OCI-LY1 (cell line): ENCODE data around the gene MAN2C1.

Experiments
- H2AFZ ChIP-seq: fragments of 200-600 bp; sonication (generic), shearing (Covaris generic); 2 replicates; pipeline ENCODE4 v1.6.0; 2014; ENCODE audit warnings: antibody characterized with exemption, mild to moderate bottlenecking, low read length
- H3F3A ChIP-seq: fragments of 200-600 bp; sonication (generic), shearing (Covaris generic); 2 replicates; pipeline ENCODE4 v1.6.0; 2014; ENCODE audit warnings: mild to moderate bottlenecking, antibody characterized with exemption, low read length, moderate library complexity; ENCODE audit not compliant: insufficient read depth
- H3K27ac ChIP-seq: fragments of 200-600 bp; sonication (generic); 2 replicates; pipeline ENCODE4 v1.5.1; 2014; ENCODE audit warnings: low read length, mixed run types, mild to moderate bottlenecking, low read depth; ENCODE audit not compliant: poor library complexity, severe bottlenecking
- H3K27me3 ChIP-seq: fragments of 200-600 bp; sonication (generic); 2 replicates; pipeline ENCODE4 v1.6.0; 2014; ENCODE audit warnings: antibody characterized with exemption, mild to moderate bottlenecking, low read length, moderate library complexity; ENCODE audit not compliant: insufficient read depth
- H3K36me3 ChIP-seq: fragments of 200-600 bp; sonication (generic); 2 replicates; pipeline ENCODE4 v1.6.1; 2014; ENCODE audit warnings: mild to moderate bottlenecking, antibody characterized with exemption, low read length, moderate library complexity, mixed read lengths; ENCODE audit not compliant: insufficient read depth
- H3K4me1 ChIP-seq: fragments of 200-600 bp; sonication (generic); 2 replicates; pipeline ENCODE4 v1.5.1; 2014; ENCODE audit warnings: mild to moderate bottlenecking, low read length, moderate library complexity; ENCODE audit not compliant: insufficient read depth, severe bottlenecking
- H3K4me2 ChIP-seq: fragments of 200-600 bp; sonication (generic), shearing (Covaris generic); 2 replicates; pipeline ENCODE4 v1.6.1; 2014; ENCODE audit warnings: low read length
- H3K4me3 ChIP-seq: fragments of 200-600 bp; sonication (generic); 2 replicates; pipeline ENCODE4 v1.5.1; 2014; ENCODE audit warnings: low read length, low read depth, mild to moderate bottlenecking, mixed read lengths; ENCODE audit not compliant: poor library complexity, severe bottlenecking
- H3K79me2 ChIP-seq: fragments of 200-600 bp; shearing (Covaris generic); 2 replicates; pipeline ENCODE4 v1.6.1; 2016; ENCODE audit warnings: mixed run types, low read length, mixed read lengths; ENCODE audit not compliant: insufficient read depth
- H3K9ac ChIP-seq: fragments of 200-600 bp; sonication (generic), shearing (Covaris generic); 2 replicates; pipeline ENCODE4 v1.6.1; 2014; ENCODE audit warnings: mild to moderate bottlenecking, low read length, mixed read lengths
- H3K9me2 ChIP-seq: fragments of 200-600 bp; sonication (generic), shearing (Covaris generic); 2 replicates; pipeline ENCODE4 v1.6.1; 2014; ENCODE audit warnings: low read depth, mild to moderate bottlenecking, low read length, mixed read lengths
- H3K9me3 ChIP-seq: fragments of 200-600 bp; shearing (Covaris generic); 2 replicates; pipeline ENCODE4 v1.6.1; 2014; ENCODE audit warnings: low read length, mixed read lengths
- H4K20me1 ChIP-seq: fragments of 200-600 bp; sonication (generic), shearing (Covaris generic); 2 replicates; pipeline ENCODE4 v1.6.0; 2016; ENCODE audit warnings: mild to moderate bottlenecking, low read length; ENCODE audit not compliant: insufficient read depth
- EZH2 ChIP-seq: fragments of 200-600 bp; sonication (generic), shearing (Covaris generic); IDR thresholded peaks from 2 replicates; pipeline ENCODE4 v1.8.0; 2017; ENCODE audit warnings: borderline replicate concordance, mixed run types, mild to moderate bottlenecking, antibody characterized with exemption, low read length, moderate library complexity, mixed read lengths
- TF ChIP-seq, protein P1 (sequence below): fragments of 200-600 bp; sonication (generic), shearing (Covaris generic); IDR thresholded peaks from 2 replicates; pipeline ENCODE4 v1.5.1; 2017; ENCODE audit warnings: mild to moderate bottlenecking, antibody characterized with exemption, low read length, moderate library complexity, mixed read lengths

MAN2C1 gene

DNA sequence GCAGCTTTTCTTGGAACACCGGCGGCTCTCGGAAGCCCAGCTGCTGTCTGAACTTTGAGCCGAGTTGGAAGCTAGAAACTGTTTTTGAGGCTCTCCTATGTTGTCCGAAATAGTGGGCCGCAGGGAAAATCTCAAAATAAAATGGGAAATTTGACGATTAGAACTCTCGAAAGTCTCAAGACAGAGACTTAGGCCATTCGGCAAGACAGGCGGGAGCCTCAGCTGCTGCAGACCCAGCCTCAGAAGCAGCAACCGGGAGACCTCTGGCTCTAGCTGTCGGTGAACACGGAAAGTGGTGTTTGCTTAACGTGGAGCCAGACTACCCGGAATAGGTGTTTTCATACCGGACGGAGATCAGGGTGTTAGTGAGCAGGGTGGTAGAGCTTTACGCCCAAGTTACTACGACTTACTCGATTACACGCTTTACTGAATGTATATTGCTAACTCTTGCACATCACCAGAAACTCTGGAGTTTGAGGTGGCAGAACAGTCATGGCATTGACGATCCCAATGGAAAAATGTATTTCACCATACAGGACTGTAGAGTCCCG is 357 bp upstream of the MAN2C1 start:
- Histone ChIP-seq H3F3A (no peaks in the 10 kb centered on the region), H3K4me2 (peak overlapping the region; percentile 97), H3K9me3 (no peaks in the 10 kb centered on the region), H3K27ac (peak overlapping the region; percentile 87), H3K9me2 (no peaks in the 10 kb centered on the region), H3K27me3 (no peaks in the 10 kb centered on the region), H4K20me1 (no peaks in the 10 kb centered on the region), H3K4me3 (peak overlapping the region; percentile 84), H3K36me3 (peaks cover 37% of the 10 kb centered on the region), H3K4me1 (peaks cover 21% of the 10 kb centered on the region), H2AFZ (no peak overlapping the region), H3K9ac (peak overlapping the region; percentile 92), H3K79me2 (no peaks in the 10 kb centered on the region)
- TF ChIP-seq, protein P1, sequence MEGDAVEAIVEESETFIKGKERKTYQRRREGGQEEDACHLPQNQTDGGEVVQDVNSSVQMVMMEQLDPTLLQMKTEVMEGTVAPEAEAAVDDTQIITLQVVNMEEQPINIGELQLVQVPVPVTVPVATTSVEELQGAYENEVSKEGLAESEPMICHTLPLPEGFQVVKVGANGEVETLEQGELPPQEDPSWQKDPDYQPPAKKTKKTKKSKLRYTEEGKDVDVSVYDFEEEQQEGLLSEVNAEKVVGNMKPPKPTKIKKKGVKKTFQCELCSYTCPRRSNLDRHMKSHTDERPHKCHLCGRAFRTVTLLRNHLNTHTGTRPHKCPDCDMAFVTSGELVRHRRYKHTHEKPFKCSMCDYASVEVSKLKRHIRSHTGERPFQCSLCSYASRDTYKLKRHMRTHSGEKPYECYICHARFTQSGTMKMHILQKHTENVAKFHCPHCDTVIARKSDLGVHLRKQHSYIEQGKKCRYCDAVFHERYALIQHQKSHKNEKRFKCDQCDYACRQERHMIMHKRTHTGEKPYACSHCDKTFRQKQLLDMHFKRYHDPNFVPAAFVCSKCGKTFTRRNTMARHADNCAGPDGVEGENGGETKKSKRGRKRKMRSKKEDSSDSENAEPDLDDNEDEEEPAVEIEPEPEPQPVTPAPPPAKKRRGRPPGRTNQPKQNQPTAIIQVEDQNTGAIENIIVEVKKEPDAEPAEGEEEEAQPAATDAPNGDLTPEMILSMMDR, result 0 out of 2 replicates have a peak, but pooled peaks have one; percentile 9
- TF ChIP-seq EZH2, result no peak

DNA sequence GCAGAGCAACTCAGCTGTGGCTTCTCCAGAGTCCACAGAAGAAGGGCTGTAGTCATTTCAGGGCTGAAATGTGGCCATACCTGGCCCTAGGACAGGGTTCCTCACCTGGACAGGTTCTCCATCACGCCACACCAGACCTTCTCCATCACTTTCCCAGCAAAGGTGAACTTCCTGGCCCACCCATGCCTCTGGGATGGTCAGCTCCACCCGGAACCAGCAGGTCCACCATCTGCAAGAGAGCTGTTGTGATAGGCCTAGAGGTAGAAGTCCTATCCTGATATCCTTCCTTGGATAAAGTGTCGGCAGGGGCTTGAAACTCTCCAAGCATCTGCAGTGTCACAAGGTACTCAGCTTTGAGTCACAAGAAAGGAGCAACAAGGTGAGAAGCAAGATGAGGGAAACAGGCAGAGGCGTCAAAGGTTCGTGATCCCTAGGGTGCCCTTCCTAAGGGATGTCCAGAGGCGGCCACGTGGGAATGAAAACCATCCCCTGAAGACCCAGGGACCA is 948 bp downstream of the MAN2C1 start:
- Histone ChIP-seq H4K20me1 (no peaks in the 10 kb centered on the region), H3K27ac (peak overlapping the region; percentile 87), H3K4me2 (peak overlapping the region; percentile 97), H3K4me3 (peak overlapping the region; percentile 84), H3K27me3 (no peaks in the 10 kb centered on the region), H2AFZ (no peak overlapping the region), H3K4me1 (peaks cover 21% of the 10 kb centered on the region), H3K9me3 (no peaks in the 10 kb centered on the region), H3K36me3 (peaks cover 25% of the 10 kb centered on the region), H3F3A (no peaks in the 10 kb centered on the region), H3K9ac (peak overlapping the region; percentile 92; the same call in 1 of the 2 replicates), H3K9me2 (no peaks in the 10 kb centered on the region), H3K79me2 (no peaks in the 10 kb centered on the region)
- TF ChIP-seq EZH2, result no peak
- TF ChIP-seq, protein P1, result no peak

DNA sequence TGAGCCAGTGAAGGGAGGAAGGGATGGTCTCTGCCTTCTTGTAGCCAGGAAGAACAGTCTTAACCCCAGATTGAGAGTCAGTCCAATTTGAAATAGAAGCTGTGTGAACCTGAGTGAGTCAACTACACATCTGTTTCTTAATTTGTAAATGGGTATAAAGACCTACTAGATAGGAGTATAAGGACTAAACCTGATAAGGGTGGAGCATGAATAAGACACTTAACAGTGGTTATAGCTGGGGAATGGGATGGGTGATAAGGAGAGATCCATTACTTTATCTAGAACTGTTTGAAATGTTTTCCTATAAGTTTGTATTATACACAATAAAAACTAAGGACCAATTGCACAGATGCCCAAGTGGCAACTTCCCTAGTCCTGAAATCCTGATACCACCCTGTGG is 1.4 kb downstream of the MAN2C1 start:
- Histone ChIP-seq H2AFZ (no peak overlapping the region), H3K9ac (no peak overlapping the region; the same call in 1 of the 2 replicates), H4K20me1 (no peaks in the 10 kb centered on the region), H3K4me3 (no peak overlapping the region), H3K36me3 (peaks cover 21% of the 10 kb centered on the region), H3K27me3 (no peaks in the 10 kb centered on the region), H3K4me2 (no peak overlapping the region; the same call in 1 of the 2 replicates), H3K9me3 (no peaks in the 10 kb centered on the region), H3K4me1 (peaks cover 21% of the 10 kb centered on the region), H3K79me2 (no peaks in the 10 kb centered on the region), H3K27ac (no peak overlapping the region), H3K9me2 (no peaks in the 10 kb centered on the region), H3F3A (no peaks in the 10 kb centered on the region)
- TF ChIP-seq, protein P1, result no peak
- TF ChIP-seq EZH2, result no peak
